ENCODE measurements around the gene ACADS.

- no peak for TF ChIP-seq POLR2AphosphoS5 (IDR thresholded peaks at IDR 0.05; ENCODE audit: borderline replicate concordance, low read depth, low read length)
- no peak for TF ChIP-seq EZH2 (IDR thresholded peaks at IDR 0.05)
- TF ChIP-seq FOXP2 (optimal IDR thresholded peaks at IDR 0.05; ENCODE audit: control extremely low read depth, extremely low read length, insufficient read depth) = no peak
Measured at GRCh38 chr12:120741476-120742421, 16.1 kb downstream of the ACADS start.

Measured in SK-N-MC (cell line).